Effector CD4-positive, alpha-beta T cell (primary cell): ENCODE results near the gene ANKRD62.
"Not testable (repeated sequence)": the region's sequence is repeated elsewhere in the genome, so short reads cannot be mapped to it uniquely, and the experiment has no call there.

Experiments
- DNase-seq: peaks from one replicate; pipeline ENCODE4 v3.0.0-alpha.2; 2020

The ANKRD62 gene

GRCh38 chr18:12066910-12067511 is 26.6 kb upstream of the ANKRD62 start:
- no peak for DNase-seq

GRCh38 chr18:12067671-12068070 is 26.0 kb upstream of the ANKRD62 start:
- no peak for DNase-seq

GRCh38 chr18:12068316-12068949 is 25.2 kb upstream of the ANKRD62 start:
- DNase-seq = not testable (repeated sequence)

- DNase-seq = no peak
These were observed 24.7 kb upstream of the ANKRD62 start for GRCh38 chr18:12068950-12069320.

GRCh38 chr18:12071066-12071465 is 22.6 kb upstream of the ANKRD62 start:
- not testable (repeated sequence) for DNase-seq

- no peak for DNase-seq
These were observed 20.6 kb upstream of the ANKRD62 start for GRCh38 chr18:12072996-12073395.

GRCh38 chr18:12074736-12075135 is 18.9 kb upstream of the ANKRD62 start:
- DNase-seq = no peak

- no peak for DNase-seq
These were observed 17.1 kb upstream of the ANKRD62 start for GRCh38 chr18:12076424-12077140.

GRCh38 chr18:12077994-12078393 is 15.6 kb upstream of the ANKRD62 start:
- not testable (repeated sequence) for DNase-seq

- no peak for DNase-seq
These were observed 14.0 kb upstream of the ANKRD62 start for GRCh38 chr18:12079491-12080237.

GRCh38 chr18:12085136-12085535 is 8.5 kb upstream of the ANKRD62 start:
- no peak for DNase-seq

- no peak for DNase-seq
These were observed 7.9 kb upstream of the ANKRD62 start for GRCh38 chr18:12085786-12086185.

GRCh38 chr18:12086249-12086648 is 7.4 kb upstream of the ANKRD62 start:
- DNase-seq = no peak

GRCh38 chr18:12086677-12087470 is 6.8 kb upstream of the ANKRD62 start:
- DNase-seq = no peak

GRCh38 chr18:12087471-12088025 is 6.1 kb upstream of the ANKRD62 start:
- no peak for DNase-seq

- no peak for DNase-seq
These were observed 5.5 kb upstream of the ANKRD62 start for GRCh38 chr18:12088096-12088495.

GRCh38 chr18:12088731-12089375 is 4.8 kb upstream of the ANKRD62 start:
- no peak for DNase-seq

- no peak for DNase-seq
These were observed 2.0 kb upstream of the ANKRD62 start for GRCh38 chr18:12091538-12092141.

- no peak for DNase-seq
These were observed 1.0 kb upstream of the ANKRD62 start for GRCh38 chr18:12092398-12093229.

- DNase-seq = no peak
These were observed 4.7 kb downstream of the ANKRD62 start for GRCh38 chr18:12098374-12098773.
